Breast epithelium (tissue), 3 donors: ENCODE measurements around the gene DHCR24.

Experiments used
- CTCF ChIP-seq, 3 donors: fragments of 450-650 bp; IDR thresholded peaks; one replicate each; pipeline ENCODE4 v1.5.1; 2016 to 2017; ENCODE audit warnings: antibody characterized with exemption in 3 of 3, mild to moderate bottlenecking in 3 of 3, moderate library complexity in 3 of 3
- POLR2A ChIP-seq: fragments of 450-650 bp; IDR thresholded peaks from one replicate; pipeline ENCODE4 v1.6.1; 2016; ENCODE audit warnings: antibody characterized with exemption, mild to moderate bottlenecking, moderate library complexity
- POLR2AphosphoS5 ChIP-seq, 3 donors: sonication (generic); formaldehyde crosslinking; IDR thresholded peaks; one replicate each; pipeline ENCODE4 v1.6.1; 2017; ENCODE audit warnings: antibody characterized with exemption in 3 of 3

- TF ChIP-seq CTCF (IDR thresholded peaks at IDR 0.05) (no peak), POLR2A (no peak), POLR2AphosphoS5 (IDR thresholded peaks at IDR 0.05) (no peak)
Measured at GRCh38 chr1:54833121-54833520, 53.9 kb downstream of the DHCR24 start.
